ENCODE measurements around the gene CEP290.
"Not testable (repeated sequence)": the region's sequence is repeated elsewhere in the genome, so short reads cannot be mapped to it uniquely, and the experiment has no call there.

The CEP290 gene

GRCh38 chr12:88035907-88036289 is 106.0 kb downstream of the CEP290 start:
- peak; percentile 28 for DNase-seq

DNA sequence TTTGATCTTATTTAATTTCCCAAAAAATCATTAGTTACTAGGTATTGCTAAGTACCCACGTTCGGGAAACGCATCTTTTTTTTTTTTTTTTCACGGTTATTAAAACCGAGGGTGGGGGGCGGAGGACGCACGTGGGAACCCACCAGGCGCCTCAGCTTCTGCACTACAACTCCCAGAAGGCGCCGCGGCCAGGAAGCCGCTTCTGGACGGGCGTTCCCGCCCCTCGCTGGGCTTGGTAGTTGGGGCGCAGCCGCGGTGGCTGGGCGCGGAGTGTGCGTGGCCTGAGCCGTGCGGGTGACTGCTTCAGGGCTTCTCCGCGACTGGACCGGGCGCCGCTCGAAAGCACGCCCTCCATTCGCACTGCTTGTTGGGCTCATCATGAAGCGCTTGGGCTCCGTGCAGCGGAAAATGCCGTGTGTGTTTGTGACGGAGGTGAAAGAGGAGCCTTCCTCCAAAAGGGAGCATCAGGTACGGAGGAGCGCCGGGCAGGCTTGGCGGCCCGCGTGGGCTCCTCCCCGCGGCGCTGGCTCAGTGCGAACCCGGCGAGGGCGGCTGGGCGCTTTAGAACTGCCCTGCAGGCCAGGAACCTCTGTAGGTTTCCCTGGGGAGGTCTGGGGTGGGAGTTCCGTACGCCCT is 106.5 kb downstream of the CEP290 start:
- peak; percentile 91 for DNase-seq

DNA sequence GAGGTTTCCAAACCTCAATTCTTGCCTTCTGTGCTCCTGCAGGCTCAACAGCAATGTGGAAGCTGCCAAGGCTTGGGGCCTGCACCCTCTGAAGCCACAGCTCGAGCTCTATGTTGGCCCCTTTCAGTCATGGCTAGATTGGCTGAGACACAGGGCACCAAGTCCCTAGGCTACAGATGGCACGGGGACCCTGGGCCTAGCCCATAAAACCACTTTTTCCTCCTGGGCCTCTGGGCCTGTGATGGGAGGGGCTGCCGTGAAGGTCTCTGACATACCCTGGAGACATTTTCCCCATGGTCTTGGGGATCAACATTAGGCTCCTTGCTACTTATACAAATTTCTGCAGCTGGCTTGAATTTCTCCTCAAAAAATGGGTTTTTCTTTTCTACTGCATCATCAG is 110.7 kb downstream of the CEP290 start:
- DNase-seq = not testable (repeated sequence)

- DNase-seq = no peak
These were observed 112.7 kb downstream of the CEP290 start, which contains the start of gene C12orf50 for GRCh38 chr12:88029093-88029665. Gene C12orf50, minus strand, starts transcription at chr12:88029401. Its CDS starts 2,439 bp downstream, at chr12:88026962.

- no peak for DNase-seq
These were observed 115.7 kb downstream of the CEP290 start for GRCh38 chr12:88026196-88026595.

- DNase-seq = no peak
These were observed 123.9 kb downstream of the CEP290 start for GRCh38 chr12:88017964-88018363.

DNA sequence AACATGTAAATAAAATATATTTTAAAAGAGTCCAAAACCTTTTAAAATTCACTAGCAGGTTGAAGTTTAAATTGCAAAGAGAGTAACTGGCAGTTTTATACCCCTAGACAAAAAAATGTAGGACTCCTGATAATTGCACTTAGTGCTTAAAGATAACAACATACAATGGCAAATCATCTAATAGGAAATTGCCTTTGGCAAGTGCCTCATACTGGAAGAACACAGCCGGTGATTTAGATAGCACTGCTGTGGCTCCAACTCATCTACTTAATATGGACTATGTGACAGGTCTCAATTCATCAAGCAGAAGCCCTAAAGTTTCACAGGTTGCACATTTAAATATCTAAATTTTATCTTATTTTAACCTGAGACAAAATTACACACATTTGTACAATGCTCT is 126.1 kb downstream of the CEP290 start:
- peak; percentile 9 for DNase-seq

GRCh38 chr12:88011755-88012154 is 130.1 kb downstream of the CEP290 start:
- no peak for DNase-seq

GRCh38 chr12:88006351-88006750 is 135.5 kb downstream of the CEP290 start:
- DNase-seq = no peak

- DNase-seq = no peak
These were observed 140.6 kb downstream of the CEP290 start for GRCh38 chr12:88001327-88001726.

Data from NCI-H146 (cell line).